Measurements from ENCODE around the gene ARAP2.

ARAP2 gene

GRCh38 chr4:36041340-36041739 is 203.0 kb downstream of the ARAP2 start:
- no peak for DNase-seq (ENCODE audit: low read depth, low spot score)

- no peak for DNase-seq (ENCODE audit: low read depth, low spot score)
Measured at GRCh38 chr4:36039026-36039425, 205.3 kb downstream of the ARAP2 start.

GRCh38 chr4:36038491-36038890 is 205.8 kb downstream of the ARAP2 start:
- DNase-seq (ENCODE audit: low read depth, low spot score): no peak

DNA sequence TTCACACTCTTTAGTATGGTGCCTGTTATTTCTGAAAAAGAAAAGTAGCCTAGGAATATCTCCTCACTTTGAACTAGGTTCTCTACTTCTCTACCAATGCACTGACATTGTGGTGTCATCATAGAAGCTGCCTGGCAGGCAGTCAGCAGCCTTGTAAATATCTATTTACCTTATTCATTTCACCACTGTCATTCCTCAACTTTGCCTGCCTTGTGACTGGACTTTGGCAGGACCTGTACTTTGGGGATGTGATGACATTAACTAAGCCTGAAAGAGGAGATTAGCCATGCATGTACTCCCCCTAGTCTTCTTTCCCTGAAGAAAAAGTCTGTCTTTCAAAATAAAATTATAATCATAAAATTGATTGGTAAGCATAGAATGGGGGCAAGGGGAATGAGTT is 207.2 kb downstream of the ARAP2 start:
- no peak for DNase-seq (ENCODE audit: low read depth, low spot score)

- DNase-seq (ENCODE audit: low read depth, low spot score): no peak
Measured at GRCh38 chr4:36029951-36030350, 214.4 kb downstream of the ARAP2 start.

DNA sequence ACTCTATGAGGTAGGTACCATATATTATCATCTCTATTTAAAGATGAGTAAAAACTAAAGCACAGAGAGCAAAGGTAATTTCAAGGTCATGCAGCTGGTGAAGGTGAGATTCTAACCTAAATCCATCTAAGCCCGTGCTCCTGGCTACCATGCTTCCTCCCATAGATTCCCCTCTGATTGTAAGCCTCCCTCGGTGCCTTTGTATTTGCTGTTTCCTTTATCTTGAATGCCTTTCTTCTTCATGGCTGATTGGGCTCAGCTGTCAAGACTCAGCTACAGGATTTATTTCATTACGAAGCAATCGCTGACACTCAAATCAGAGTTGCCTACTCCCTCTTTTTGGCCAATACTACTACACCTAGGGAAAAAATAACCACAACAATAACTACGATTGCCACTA is 217.1 kb downstream of the ARAP2 start:
- DNase-seq (ENCODE audit: low read depth, low spot score): no peak

DNA sequence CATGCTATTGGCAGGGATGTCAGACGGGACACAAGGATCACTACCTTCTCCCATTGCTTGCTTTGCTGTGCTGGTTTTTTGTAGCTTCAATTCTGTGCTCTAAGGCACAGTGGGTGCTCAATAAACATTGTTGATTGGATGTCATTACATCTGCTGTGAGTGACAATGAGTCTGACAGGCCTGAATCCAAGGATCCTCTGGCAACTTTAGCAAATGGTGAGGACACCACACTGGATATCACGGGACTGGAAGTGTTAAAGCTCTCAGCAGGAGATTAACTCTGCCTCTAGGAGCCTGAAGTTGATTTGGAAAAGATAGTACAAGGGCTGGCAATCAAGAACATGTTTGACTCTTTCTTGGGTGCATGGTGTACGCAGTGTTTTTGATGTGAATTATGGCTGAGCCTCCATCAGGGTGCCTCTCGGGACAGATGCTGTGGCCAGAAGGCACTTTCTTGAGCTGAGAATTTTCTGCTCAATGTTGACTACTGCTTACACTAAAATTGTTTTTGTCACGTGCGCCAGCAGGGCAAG is 217.9 kb downstream of the ARAP2 start:
- no peak for DNase-seq (ENCODE audit: low read depth, low spot score)

DNA sequence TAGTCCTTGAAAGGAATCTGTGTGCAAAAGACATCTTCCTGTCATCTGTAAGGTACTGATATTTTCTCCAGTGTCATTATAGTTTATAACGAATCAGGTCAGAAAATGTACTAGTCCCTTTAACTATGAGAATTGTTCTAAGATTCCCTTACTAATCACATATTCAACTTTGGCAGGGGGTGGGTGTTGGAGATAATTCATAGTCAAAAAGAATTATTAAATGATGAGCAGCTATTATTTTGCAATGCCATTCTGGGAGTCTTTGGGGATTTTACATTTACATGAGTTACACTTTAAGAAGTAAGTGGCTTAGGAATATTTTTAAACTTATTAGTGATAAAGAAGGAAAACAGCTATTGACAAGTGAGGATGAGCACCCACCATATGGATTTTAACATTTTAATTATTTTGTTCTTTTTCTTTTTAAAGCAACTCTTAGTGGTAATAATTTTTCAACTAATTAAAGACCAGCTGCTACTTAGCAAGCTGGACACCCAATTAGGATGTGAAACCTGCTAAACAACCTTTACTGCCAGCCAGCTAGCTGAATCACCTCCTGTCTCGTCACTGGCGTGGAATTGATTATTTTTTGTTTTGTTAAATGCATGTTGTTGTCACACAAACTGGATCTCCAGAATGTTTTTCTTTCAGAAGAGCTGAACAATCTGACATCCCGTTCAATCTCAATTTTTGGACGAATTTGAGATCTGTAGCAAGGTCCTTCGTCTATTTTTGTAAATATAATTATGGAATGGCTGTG is 219.2 kb downstream of the ARAP2 start:
- peak; percentile 20 for DNase-seq (ENCODE audit: low read depth, low spot score)

- no peak for DNase-seq (ENCODE audit: low read depth, low spot score)
Measured at GRCh38 chr4:36020351-36020750, 224.0 kb downstream of the ARAP2 start.
